NCI-H226 (cell line): ENCODE measurements around the gene GPR148.

Experiments
- DNase-seq: peaks from one replicate; pipeline ENCODE4 v3.0.0-alpha.2; 2015

Gene GPR148

GRCh38 chr2:130754811-130755210 lies 25.9 kb downstream of the GPR148 start:
- no peak for DNase-seq

- DNase-seq: no peak
These were observed 26.6 kb downstream of the GPR148 start, which contains the start of gene AMER3 for GRCh38 chr2:130755256-130756052. Gene AMER3 (plus strand): TSS chr2:130755540. CDS start chr2:130762073, 6,533 bp downstream.

- DNase-seq: peak; percentile 15
These were observed 27.4 kb downstream of the GPR148 start for GRCh38 chr2:130756053-130756873.

- DNase-seq: no peak
These were observed 28.2 kb downstream of the GPR148 start for GRCh38 chr2:130756874-130757668.

GRCh38 chr2:130759906-130760753 lies 31.3 kb downstream of the GPR148 start:
- peak; percentile 7 for DNase-seq

- DNase-seq: no peak
These were observed 32.2 kb downstream of the GPR148 start for GRCh38 chr2:130760754-130761751.

- DNase-seq: no peak
These were observed 33.4 kb downstream of the GPR148 start for GRCh38 chr2:130762031-130762909.

- no peak for DNase-seq
These were observed 34.1 kb downstream of the GPR148 start for GRCh38 chr2:130762910-130763385.

GRCh38 chr2:130763405-130763804 lies 34.5 kb downstream of the GPR148 start:
- no peak for DNase-seq

- no peak for DNase-seq
These were observed 35.4 kb downstream of the GPR148 start for GRCh38 chr2:130764035-130764820.

GRCh38 chr2:130764821-130765115 lies 35.9 kb downstream of the GPR148 start:
- no peak for DNase-seq

- DNase-seq: no peak
These were observed 36.6 kb downstream of the GPR148 start for GRCh38 chr2:130765464-130765863.

GRCh38 chr2:130766037-130766436 lies 37.2 kb downstream of the GPR148 start:
- DNase-seq: no peak

GRCh38 chr2:130766711-130767407 lies 38.0 kb downstream of the GPR148 start:
- DNase-seq: no peak

GRCh38 chr2:130767408-130767775 lies 38.5 kb downstream of the GPR148 start:
- DNase-seq: no peak

- no peak for DNase-seq
These were observed 39.5 kb downstream of the GPR148 start for GRCh38 chr2:130768191-130768855.

- no peak for DNase-seq
These were observed 40.6 kb downstream of the GPR148 start for GRCh38 chr2:130769343-130769907.
